HG02973 (cell line): ENCODE results near the gene NLRC3.
A peak's percentile ranks its signal among the peaks of the same experiment; 100 is the strongest.
"Not testable (repeated sequence)": the region's sequence is repeated elsewhere in the genome, so short reads cannot be mapped to it uniquely, and the experiment has no call there.

Experiments used
- ATAC-seq: cut with Tn5 transposase; IDR thresholded peaks from one replicate; pipeline ENCODE4 v1.9.1; 2021; ENCODE audit warnings: moderate library complexity; ENCODE audit not compliant: unreplicated experiment

Gene NLRC3

DNA sequence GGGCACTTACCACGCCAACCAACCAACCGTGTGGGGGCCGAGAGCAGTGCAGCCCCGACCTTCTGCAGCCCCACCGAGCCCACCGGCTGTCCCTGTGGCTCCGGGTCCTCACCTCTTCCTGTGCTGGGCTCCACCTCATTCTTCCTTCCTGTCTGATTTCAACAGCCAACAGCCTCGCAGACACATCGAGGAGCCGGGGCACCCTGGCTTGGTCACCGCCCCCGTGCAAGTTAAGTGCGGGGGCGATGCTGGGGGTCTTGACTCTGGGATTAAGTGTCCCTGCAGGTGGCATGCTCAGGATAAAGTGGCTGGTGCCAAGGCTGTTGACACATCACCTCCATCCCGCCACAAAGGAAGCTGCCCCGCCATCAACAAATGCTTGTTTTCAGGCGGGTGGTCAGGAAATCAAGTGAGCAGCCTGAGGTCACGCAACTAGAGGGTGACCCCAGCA is at the start of gene NLRC3:
TSS of gene NLRC3 (minus strand) at position 102 of the 451 bp plus-strand sequence. CDS start 12,367 bp downstream, outside the sequence.
- ATAC-seq = no peak

- peak; percentile 41 for ATAC-seq
Measured at GRCh38 chr16:3625911-3626732, 48.9 kb upstream of the NLRC3 start.

DNA sequence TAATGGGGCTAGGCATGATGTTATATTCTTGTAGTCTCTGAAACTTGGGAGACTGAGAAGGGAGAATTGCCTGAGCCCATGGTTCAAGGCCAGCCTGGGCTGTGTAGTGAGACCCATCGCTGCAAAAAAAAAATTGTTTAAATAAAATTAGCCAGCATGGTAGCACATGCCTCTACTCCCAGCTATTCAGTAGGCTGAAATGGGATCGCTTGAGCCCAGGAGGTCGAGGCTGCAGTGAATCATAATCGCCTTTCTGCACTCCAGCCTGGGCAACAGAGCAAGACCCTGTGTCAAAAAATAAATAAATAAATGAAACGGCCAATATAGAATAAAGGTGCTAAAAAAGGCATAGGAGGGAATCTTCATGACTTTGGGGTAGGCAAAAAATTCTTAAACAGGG is 48.1 kb upstream of the NLRC3 start:
- ATAC-seq = no peak

DNA sequence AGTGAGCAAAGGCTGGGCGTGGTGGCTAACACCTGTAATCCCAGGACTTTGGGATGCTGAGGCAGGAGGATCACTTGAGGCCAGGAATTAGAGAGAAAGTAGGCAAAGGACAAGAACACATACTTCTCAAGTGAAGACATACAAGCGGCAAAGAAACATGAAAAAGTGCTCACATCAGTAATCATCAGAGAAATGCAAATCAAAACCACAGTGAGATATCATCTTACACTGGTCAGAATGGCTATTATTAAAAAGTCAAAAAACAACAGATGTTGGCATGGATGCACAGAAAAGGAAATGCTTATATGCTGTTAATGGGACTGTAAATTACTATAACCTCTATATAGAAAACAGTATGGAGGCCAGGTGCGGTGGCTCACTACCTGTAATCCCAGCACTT is 46.4 kb upstream of the NLRC3 start:
- no peak for ATAC-seq

- no peak for ATAC-seq
Measured at GRCh38 chr16:3618769-3619141, 41.6 kb upstream of the NLRC3 start.

GRCh38 chr16:3612510-3613466 is 35.6 kb upstream of the NLRC3 start:
- ATAC-seq = no peak

DNA sequence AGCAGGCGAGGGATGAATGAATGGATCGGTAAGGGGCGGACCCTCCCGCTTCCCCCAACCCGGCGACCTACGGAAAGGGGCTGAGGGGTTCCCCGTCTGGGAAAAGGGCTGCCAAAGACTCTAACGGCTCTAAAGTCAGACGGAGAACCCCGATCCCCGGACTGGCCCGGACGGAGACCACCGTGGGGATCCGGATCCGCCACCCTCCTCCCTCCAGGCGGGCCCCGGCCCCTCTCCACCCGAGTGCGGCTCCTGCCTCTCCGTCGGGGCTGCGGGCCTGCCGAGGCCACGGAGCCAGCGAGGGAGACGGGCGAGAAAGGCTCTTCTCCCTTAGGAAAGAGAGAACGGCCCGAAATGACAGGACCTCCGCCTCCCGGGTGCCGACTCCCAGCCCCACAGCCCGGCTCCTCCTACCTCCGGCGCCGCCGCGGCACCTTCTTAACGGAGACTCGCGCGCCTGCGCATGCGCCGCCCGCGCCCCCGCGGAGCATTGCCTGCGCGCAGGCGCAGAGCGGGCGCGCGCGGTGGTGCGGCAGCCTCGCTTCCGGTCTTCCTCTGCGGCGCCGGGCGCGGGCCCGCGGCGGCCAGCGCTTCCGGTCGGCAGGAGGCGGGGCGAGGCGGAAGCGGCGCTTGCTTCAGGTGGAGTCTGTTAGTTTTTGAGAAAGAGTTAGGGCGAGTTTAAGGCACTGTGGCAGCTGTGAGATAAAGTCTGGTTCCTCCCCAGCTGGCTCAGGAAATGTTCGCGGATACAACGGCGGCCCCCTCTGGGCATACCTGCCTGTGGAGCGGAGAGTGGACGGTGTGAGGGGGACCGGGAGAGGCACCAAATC is 34.2 kb upstream of the NLRC3 start, which contains the start of gene SLX4:
TSS of gene SLX4 (minus strand) at position 461 of the 830 bp plus-strand sequence. CDS start 2,642 bp downstream, outside the sequence.
- peak; percentile 80 for ATAC-seq

DNA sequence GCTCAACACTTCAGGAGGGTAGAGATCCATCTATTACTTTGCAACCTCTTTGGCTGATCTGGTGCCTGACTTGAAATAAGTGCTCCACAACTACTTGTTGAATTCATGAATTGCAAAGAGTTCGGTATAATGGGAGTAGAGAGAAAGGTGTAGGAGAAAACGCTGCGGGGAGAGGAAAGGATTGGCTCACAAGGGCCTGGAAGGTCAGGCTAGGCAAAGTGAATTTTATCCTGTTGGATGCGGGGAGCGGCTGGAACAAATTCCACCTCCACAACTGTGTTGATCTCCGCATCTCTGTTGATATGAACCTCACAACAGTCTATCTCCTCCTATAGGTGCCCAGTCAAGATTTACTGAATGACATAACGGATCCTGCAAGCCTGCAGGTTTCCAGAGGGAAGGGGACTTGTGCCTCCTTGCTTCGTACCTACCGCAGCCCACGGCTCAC is 33.5 kb upstream of the NLRC3 start:
- ATAC-seq = no peak

DNA sequence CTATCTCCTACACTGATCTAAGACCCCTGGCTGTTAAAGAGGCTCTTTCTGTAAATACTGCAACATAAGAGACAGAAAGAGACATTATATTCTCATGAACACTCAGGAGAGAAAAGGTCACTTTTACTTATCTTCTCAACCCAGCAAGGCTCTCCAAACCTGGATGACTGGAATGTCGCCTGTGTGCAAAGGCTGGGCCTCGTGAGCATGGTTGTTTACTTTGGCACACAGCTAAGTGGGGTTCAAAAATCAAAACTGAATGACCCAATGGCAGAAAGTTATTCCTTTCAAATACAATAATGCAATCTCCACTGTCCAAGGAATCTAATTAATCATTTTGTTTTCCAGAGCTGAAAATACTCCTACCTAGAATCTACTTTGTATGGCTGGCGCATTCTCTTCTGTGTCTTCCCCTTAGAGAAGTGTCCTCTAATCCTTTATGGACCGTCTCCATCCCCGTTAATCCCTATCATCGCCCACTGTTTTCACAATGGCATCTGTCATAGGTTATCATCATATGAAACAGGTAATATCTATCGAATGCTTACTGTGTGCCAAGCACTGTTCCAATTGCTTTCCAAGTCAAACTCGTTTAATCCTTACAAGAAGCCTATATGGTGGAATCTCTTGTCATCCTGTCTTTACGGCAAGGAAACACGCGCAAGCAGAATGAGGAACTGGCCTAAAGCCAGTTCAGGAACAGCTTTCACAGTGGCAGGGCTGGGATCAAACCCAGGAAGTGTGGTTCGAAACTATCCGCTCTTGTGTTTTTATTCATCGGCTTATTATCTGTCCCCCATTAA is 32.9 kb upstream of the NLRC3 start:
- ATAC-seq = no peak

GRCh38 chr16:3608976-3609375 is 31.8 kb upstream of the NLRC3 start:
- ATAC-seq = not testable (repeated sequence)

GRCh38 chr16:3608069-3608468 is 30.9 kb upstream of the NLRC3 start:
- no peak for ATAC-seq

DNA sequence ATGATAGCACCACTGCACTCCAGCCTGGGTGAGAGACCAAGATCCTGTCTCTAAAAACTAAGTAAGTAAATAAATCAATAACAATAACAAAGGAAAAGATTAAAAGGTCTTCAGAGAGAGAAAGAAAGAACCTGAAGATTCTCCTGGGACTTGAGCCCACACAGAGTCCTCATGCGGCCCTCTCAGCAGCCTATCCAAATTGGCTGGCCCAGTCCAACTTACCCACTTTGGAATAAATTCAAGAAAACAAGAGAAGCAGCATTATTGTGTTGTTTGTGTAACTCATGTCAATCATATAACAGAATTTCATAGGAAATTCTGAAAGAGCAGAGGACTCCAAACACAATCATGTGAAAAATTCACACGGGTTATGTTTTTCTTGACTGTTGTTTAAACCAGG is 30.4 kb upstream of the NLRC3 start:
- ATAC-seq = no peak

- ATAC-seq = no peak
Measured at GRCh38 chr16:3607161-3607560, 30.0 kb upstream of the NLRC3 start.

DNA sequence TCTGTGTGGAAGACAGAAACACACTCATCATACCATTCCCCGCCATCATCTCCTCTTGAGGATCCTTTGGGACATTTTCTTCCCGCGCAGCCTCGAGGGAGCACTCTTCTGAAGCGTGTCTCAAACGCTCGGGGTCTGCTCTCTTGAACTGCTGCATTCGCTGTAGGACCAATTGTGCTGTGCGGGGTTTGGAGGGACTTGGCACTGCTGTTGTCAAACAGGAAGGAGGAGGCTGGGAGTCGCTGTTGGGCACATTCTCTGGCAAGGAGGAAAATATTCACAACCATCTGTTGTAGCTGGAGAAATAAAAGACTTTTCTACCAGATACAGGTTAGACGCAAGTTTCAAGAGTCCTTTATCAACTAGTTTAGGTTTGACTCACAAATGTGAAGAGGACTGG is 29.2 kb upstream of the NLRC3 start:
- ATAC-seq = no peak

DNA sequence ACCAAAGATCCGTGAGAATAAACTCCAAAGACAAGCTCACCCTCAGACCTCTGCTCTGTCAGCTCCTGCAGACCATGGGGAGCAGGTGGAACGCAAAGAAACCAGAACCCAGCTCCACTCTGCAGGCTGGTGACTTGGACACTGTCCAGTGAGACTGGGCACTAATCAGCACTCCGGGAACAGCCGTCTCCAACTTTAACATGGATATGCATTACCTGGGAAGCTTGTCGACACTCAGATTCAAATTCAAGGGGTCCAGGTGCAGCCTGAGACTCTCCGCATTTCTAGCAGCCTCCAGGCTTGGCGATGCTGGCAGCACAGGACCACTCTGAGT is 25.1 kb upstream of the NLRC3 start:
- no peak for ATAC-seq

DNA sequence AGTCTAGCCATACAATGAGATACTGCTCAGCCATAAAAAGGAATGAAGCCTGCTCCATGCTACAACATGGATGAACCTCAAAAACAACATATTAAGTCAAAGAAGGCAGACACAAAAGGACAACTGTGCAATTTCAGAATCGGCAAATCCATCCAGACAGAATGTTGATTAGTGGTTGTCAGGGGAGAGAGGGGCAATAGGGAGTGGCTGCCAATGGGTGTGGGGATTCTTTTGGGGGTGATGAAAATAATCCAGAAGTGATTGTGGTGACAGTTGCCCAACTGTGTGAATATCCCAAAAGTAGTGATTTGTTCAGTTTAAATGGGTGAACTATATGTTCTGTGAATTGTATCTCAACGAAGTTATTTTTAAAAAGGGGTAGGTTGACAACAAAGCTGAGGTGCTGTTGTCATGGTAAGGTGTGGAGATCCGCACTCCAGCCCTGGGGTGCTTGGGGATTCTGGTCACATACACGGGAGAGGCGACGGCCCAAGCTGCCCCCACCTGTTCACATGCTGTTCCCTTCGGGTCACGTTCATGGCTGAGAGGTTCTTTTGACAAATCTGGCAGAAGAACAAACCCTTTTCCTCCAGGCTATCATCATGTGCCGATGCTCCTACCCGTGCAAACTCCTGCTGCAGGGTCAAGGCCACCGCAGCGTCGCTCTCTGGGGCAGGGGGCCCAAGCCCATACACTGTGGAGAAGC is 24.6 kb upstream of the NLRC3 start:
- no peak for ATAC-seq

DNA sequence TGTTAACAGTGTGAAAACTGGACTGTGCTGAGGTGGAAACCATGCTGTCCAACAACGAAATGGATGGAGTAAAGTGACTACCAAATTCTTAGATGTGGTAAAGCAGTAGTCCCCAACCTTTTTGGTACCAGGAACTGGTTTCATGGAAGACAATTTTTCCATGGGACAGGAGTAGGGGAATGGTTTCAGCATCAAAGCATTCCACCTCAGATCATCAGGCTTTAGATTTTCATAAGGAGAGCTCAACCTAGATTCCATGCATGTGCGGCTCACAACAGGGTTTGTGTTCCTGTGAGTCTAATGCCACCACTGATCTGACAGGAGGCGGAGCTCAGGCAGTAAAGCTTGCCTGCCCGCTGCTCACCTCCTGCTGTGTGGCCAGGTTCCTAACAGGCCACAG is 22.7 kb upstream of the NLRC3 start:
- no peak for ATAC-seq

- no peak for ATAC-seq
Measured at GRCh38 chr16:3599121-3599520, 21.9 kb upstream of the NLRC3 start.

DNA sequence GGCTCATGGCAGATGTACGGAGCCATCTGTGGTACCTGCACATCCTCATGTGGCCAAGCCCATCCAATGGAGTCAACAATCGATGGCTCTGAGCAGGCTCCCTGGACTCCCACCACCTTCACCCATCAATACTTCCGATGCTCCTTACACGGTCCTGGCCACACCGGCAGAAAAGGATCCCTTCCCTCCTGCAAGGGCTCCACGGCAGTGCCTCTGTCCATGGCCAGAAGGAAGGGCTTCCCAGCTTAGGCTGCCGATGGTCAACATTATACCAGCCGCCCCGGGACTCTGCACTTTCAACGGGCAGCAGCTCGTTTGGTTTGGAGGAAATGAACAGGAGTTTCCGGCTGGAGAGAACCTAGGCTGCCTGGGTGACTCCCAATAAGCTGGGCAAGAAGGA is 21.0 kb upstream of the NLRC3 start:
- no peak for ATAC-seq
